SH-SY5Y (cell line): ENCODE measurements around the gene RAMP1.

ENCODE experiments used
- GATA2 ChIP-seq: IDR thresholded peaks from 2 replicates; pipeline ENCODE4 v1.6.1; 2011; ENCODE audit warnings: mild to moderate bottlenecking, low read depth, low read length
- GATA3 ChIP-seq: IDR thresholded peaks from 2 replicates; pipeline ENCODE4 v1.6.1; 2011; ENCODE audit warnings: low read depth, mild to moderate bottlenecking, low read length, moderate library complexity

DNA sequence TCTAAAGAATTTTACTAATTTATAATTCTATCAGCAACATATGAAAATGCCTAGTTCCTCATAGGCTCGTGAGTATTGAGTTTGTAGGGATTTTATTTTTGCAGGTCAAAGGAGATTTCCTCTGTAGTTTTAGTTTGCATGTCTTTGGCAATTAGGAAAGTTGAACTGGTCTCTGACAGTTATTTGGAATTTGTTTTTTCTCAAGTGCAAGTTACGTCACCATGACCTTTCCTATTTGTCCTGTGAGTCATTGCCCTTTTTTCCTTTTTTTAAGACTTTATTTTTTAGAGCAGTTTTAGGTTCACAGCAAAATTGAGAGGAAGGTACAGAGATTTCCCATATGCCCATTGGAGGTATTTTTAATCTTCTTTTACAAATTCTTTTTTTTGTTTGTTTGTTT lies 29.0 kb downstream of the RAMP1 start:
- TF ChIP-seq GATA2 (no peak), GATA3 (no peak)
